Mesothelial cell of epicardium (in vitro differentiated cells): ENCODE results near the gene SLAIN1. TPM values are rescaled to one million over a fixed set of nuclear protein-coding genes. Genes with fewer than 3 reads are reported as not detected.

Experiments
- DNase-seq, 2 experiments: peaks; one replicate each; pipeline ENCODE4 v3.0.0; 2021; ENCODE audit warnings: low spot score in 2 of 2; ENCODE audit not compliant: unreplicated experiment in 2 of 2
- H3K27ac Mint-ChIP-seq: 2 replicates; pipeline ENCODE4 v1.8.0; 2021; ENCODE audit warnings: mixed read lengths
- H3K27me3 Mint-ChIP-seq: 2 replicates; pipeline ENCODE4 v1.8.0; 2021; ENCODE audit warnings: low read depth, mixed read lengths
- H3K36me3 Mint-ChIP-seq: 2 replicates; pipeline ENCODE4 v1.8.0; 2021; ENCODE audit warnings: mixed read lengths
- H3K4me1 Mint-ChIP-seq: 2 replicates; pipeline ENCODE4 v1.8.0; 2021; ENCODE audit warnings: mixed read lengths
- H3K4me3 Mint-ChIP-seq: 2 replicates; pipeline ENCODE4 v1.8.0; 2021; ENCODE audit warnings: mild to moderate bottlenecking, moderate library complexity, mixed read lengths
- H3K9me3 Mint-ChIP-seq: 2 replicates; pipeline ENCODE4 v1.8.0; 2021; ENCODE audit warnings: mixed read lengths
- CTCF ChIP-seq: fragments of 200-600 bp; sonication (generic); IDR thresholded peaks from one replicate; pipeline ENCODE4 v1.5.0; 2021; ENCODE audit warnings: antibody characterized with exemption; ENCODE audit not compliant: unreplicated experiment
- total RNA-seq: library from RNA; stranded (reverse); gene quantifications from 3 replicates; pipeline ENCODE4 v1.2.1, GENCODE V29; 2021

The SLAIN1 gene
- total RNA-seq, 1 donor from 2014 or later: 33.4 TPM

DNA sequence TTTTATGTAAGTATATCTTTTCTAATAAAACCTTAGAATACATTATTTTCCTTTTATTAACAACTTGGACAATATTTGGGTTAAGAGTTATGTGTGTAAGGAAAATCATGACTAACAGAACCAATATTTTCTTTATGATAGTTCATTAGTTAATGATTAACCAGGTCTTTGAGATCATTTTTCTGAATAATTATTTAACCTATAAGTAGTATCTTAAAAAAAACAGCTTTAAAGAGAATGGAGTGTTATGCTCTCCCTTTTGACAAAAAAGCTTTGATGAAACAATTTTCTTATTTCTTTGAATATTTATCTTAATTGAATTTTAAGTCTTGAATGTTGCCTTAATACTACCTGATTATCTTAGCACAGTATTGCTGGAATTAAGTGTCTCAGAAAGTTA lies 3.8 kb downstream of the SLAIN1 start:
- Mint-ChIP-seq H3K4me3 (no peak overlapping the region), H3K4me1 (peaks cover 22% of the 10 kb centered on the region), H3K27ac (no peak overlapping the region), H3K36me3 (peaks cover 4% of the 10 kb centered on the region), H3K27me3 (peaks cover 26% of the 10 kb centered on the region), H3K9me3 (peaks cover 3% of the 10 kb centered on the region)
- DNase-seq: no peak
- no peak for TF ChIP-seq CTCF

- Mint-ChIP-seq H3K4me3 (no peak overlapping the region), H3K9me3 (peaks cover 14% of the 10 kb centered on the region)
- TF ChIP-seq CTCF: no peak
Measured at GRCh38 chr13:77702366-77702765, 4.9 kb downstream of the SLAIN1 start.

DNA sequence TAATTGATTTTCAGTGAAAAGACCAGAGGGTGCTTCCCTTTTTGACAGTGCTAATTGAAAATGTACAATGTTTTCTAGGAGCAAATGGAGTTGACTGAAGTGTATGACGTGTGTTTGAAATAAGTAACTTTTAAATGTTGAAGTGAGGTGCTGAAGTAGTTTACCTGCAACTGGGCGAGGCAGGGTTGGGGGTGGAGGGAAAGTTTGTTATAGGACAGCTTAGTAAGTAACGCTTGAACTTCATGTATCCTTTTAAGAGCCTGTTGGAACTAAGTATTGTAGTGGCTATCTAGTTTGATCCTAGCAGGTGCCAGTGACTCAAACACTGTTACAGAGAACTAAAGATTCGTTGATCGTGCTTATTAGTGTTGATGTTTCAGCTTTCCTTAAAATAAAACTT lies 5.9 kb downstream of the SLAIN1 start:
- H3K27ac Mint-ChIP-seq: no peak overlapping the region
- no peak for DNase-seq
- H3K27me3 Mint-ChIP-seq: peaks cover 17% of the 10 kb centered on the region
- H3K36me3 Mint-ChIP-seq: peaks cover 25% of the 10 kb centered on the region
- H3K9me3 Mint-ChIP-seq: peaks cover 24% of the 10 kb centered on the region
- peaks cover 16% of the 10 kb centered on the region for H3K4me1 Mint-ChIP-seq
- TF ChIP-seq CTCF: no peak
- no peak overlapping the region for H3K4me3 Mint-ChIP-seq

More at GRCh38 chr13:77702366-77702765, 4.9 kb downstream of the SLAIN1 start:
- H3K27me3 Mint-ChIP-seq: peaks cover 17% of the 10 kb centered on the region
- DNase-seq: no peak
- H3K27ac Mint-ChIP-seq: no peak overlapping the region
- H3K36me3 Mint-ChIP-seq: peaks cover 15% of the 10 kb centered on the region
- peaks cover 16% of the 10 kb centered on the region for H3K4me1 Mint-ChIP-seq

DNA sequence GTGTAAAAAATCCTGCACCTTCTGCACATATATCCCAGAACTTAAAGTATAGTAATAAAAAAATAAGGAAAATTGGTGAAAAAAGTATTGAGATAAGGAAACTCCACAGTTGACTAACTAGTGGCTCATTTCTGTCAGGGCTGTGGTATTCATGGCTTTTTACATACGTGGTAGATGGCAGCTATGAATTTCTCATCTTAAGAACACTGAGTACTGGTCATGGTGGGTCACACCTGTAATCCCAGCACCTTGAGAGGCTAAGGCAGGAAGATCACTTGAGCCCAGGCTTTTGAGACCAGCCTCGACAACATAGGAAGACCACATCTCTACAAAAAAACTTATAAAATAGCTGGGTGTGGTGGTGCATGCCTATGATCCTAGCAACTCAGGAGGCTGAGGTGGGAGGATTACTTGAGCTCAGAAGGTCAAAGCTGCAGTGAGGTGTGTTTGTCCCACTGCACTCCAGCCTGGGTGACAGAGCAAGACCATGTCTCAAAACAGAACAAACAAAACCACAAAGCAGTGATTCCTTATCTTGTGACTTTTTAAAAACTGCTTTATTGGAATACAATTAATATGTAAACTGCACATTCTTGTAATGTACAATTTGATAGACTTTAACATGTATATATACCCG lies 16.8 kb downstream of the SLAIN1 start:
- peaks cover 28% of the 10 kb centered on the region for H3K36me3 Mint-ChIP-seq
- H3K4me3 Mint-ChIP-seq: no peak overlapping the region
- TF ChIP-seq CTCF: no peak
- H3K9me3 Mint-ChIP-seq: peaks cover 34% of the 10 kb centered on the region
- H3K4me1 Mint-ChIP-seq: no peaks in the 10 kb centered on the region
- peaks cover 4% of the 10 kb centered on the region for H3K27me3 Mint-ChIP-seq
- no peak overlapping the region for H3K27ac Mint-ChIP-seq
- DNase-seq: no peak

DNA sequence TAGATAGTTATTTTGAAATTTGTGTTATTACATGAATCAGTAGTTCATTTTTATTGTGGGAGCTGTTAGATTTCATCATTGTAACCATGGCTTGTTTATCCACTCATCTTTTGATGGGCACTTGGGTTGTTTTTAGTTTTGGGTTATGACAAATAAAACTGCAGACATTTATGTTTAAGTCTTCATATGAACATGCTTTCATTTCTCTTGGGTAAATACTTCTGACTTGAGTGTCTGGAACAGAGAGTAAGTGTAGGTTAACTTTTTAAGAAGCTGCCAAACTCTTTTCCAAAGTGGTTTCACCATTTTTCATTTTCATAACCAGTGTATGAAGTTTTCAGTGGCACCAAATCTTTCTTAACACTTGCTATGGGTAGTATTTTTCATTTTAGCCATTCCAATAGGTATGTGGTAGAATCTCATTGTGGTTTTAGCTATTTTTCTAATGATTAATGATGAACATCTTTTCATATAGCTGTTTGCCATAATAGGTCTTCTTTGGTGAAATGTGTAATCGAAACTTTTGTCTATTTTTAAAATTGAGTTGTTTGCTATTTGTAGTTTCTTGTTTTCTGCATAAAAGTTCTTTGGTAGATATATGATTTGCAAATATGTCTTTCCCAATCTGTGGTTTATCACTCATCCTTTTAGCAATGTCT lies 17.9 kb downstream of the SLAIN1 start:
- Mint-ChIP-seq H3K27me3 (peaks cover 4% of the 10 kb centered on the region), H3K4me3 (no peak overlapping the region), H3K9me3 (peaks cover 27% of the 10 kb centered on the region), H3K36me3 (peaks cover 22% of the 10 kb centered on the region), H3K4me1 (no peaks in the 10 kb centered on the region), H3K27ac (no peak overlapping the region)
- TF ChIP-seq CTCF: no peak
- no peak for DNase-seq
